Epithelial cell of proximal tubule (primary cell): ENCODE results near the gene NCKAP5L. TPM values are rescaled to one million over a fixed set of nuclear protein-coding genes. Genes with fewer than 3 reads are reported as not detected.
A peak's percentile ranks its signal among the peaks of the same experiment; 100 is the strongest.
"Not testable (repeated sequence)": the region's sequence is repeated elsewhere in the genome, so short reads cannot be mapped to it uniquely, and the experiment has no call there.

ENCODE experiments used
- DNase-seq: peaks from one replicate; pipeline ENCODE4 v3.0.0-alpha.2; 2011; ENCODE audit warnings: low read depth
- H3K4me3 ChIP-seq: 2 replicates; pipeline ENCODE4 v1.5.1; 2011; ENCODE audit warnings: low read depth, mild to moderate bottlenecking, low read length
- CTCF ChIP-seq: conservative IDR thresholded peaks from 2 replicates; pipeline ENCODE4 v1.5.1; 2012; ENCODE audit warnings: low read depth, mild to moderate bottlenecking, low read length
- total RNA-seq: library from RNA; depleted of rRNA; stranded (reverse); fragments of >200 nt; gene quantifications from 2 replicates; pipeline ENCODE4 v1.2.3, GENCODE V29; 2015

Gene NCKAP5L
- total RNA-seq, 1 donor from 2014 or later: 8.4 TPM

- DNase-seq: no peak
- H3K4me3 ChIP-seq: no peak overlapping the region
- TF ChIP-seq CTCF: no peak
Observed at GRCh38 chr12:49777341-49777740, 50.9 kb downstream of the NCKAP5L start.

GRCh38 chr12:49776858-49777257 is 51.4 kb downstream of the NCKAP5L start:
- H3K4me3 ChIP-seq: no peak overlapping the region
- TF ChIP-seq CTCF: no peak
- DNase-seq: no peak

- TF ChIP-seq CTCF: peak; percentile 83
- H3K4me3 ChIP-seq: no peak overlapping the region
- DNase-seq: peak; percentile 10
Observed at GRCh38 chr12:49776413-49776812, 51.8 kb downstream of the NCKAP5L start.

- DNase-seq, H3K4me3 ChIP-seq: not testable (repeated sequence)
Observed at GRCh38 chr12:49773102-49773501, 55.1 kb downstream of the NCKAP5L start.

GRCh38 chr12:49767333-49767732 is 60.9 kb downstream of the NCKAP5L start:
- TF ChIP-seq CTCF: no peak
- no peak for DNase-seq
- H3K4me3 ChIP-seq: no peak overlapping the region

- H3K4me3 ChIP-seq: no peak overlapping the region
- no peak for TF ChIP-seq CTCF
- no peak for DNase-seq
Observed at GRCh38 chr12:49766115-49766455, 62.1 kb downstream of the NCKAP5L start.

GRCh38 chr12:49764126-49764525 is 64.1 kb downstream of the NCKAP5L start:
- no peak for TF ChIP-seq CTCF
- no peak overlapping the region for H3K4me3 ChIP-seq
- DNase-seq: no peak
